Measurements from ENCODE around the gene ERICH6.

ERICH6 gene

GRCh38 chr3:150736903-150737832 is 33.4 kb upstream of the ERICH6 start:
- DNase-seq (ENCODE audit: low spot score): no peak

GRCh38 chr3:150736316-150736719 is 32.6 kb upstream of the ERICH6 start:
- DNase-seq (ENCODE audit: low spot score): no peak

GRCh38 chr3:150734795-150735119 is 31.0 kb upstream of the ERICH6 start:
- DNase-seq (ENCODE audit: low spot score): no peak

- no peak for DNase-seq (ENCODE audit: low spot score)
Observed at GRCh38 chr3:150733936-150734794, 30.4 kb upstream of the ERICH6 start.

GRCh38 chr3:150733373-150733935 is 29.7 kb upstream of the ERICH6 start:
- no peak for DNase-seq (ENCODE audit: low spot score)

- DNase-seq (ENCODE audit: low spot score): no peak
Observed at GRCh38 chr3:150729682-150730360, 26.1 kb upstream of the ERICH6 start.

GRCh38 chr3:150727653-150728502 is 24.2 kb upstream of the ERICH6 start:
- DNase-seq (ENCODE audit: low spot score): no peak

GRCh38 chr3:150725548-150725947 is 21.8 kb upstream of the ERICH6 start:
- no peak for DNase-seq (ENCODE audit: low spot score)

- DNase-seq (ENCODE audit: low spot score): no peak
Observed at GRCh38 chr3:150723946-150724345, 20.2 kb upstream of the ERICH6 start.

GRCh38 chr3:150722267-150722666 is 18.5 kb upstream of the ERICH6 start:
- DNase-seq (ENCODE audit: low spot score): no peak

GRCh38 chr3:150721285-150722130 is 17.8 kb upstream of the ERICH6 start:
- peak; percentile 43 for DNase-seq (ENCODE audit: low spot score)

GRCh38 chr3:150720444-150720843 is 16.7 kb upstream of the ERICH6 start:
- no peak for DNase-seq (ENCODE audit: low spot score)

- DNase-seq (ENCODE audit: low spot score): no peak
Observed at GRCh38 chr3:150710097-150710496, 6.4 kb upstream of the ERICH6 start.

- DNase-seq (ENCODE audit: low spot score): peak; percentile 9
Observed at GRCh38 chr3:150703299-150703755, 393 bp downstream of the ERICH6 start.

- peak; percentile 29 for DNase-seq (ENCODE audit: low spot score)
Observed at GRCh38 chr3:150699068-150699639, 4.6 kb downstream of the ERICH6 start.

GRCh38 chr3:150697646-150698045 is 6.1 kb downstream of the ERICH6 start:
- DNase-seq (ENCODE audit: low spot score): peak; percentile 28

GRCh38 chr3:150691414-150692040 is 12.2 kb downstream of the ERICH6 start:
- DNase-seq (ENCODE audit: low spot score): no peak

- no peak for DNase-seq (ENCODE audit: low spot score)
Observed at GRCh38 chr3:150687613-150688012, 16.1 kb downstream of the ERICH6 start.

GRCh38 chr3:150682824-150683223 is 20.9 kb downstream of the ERICH6 start:
- no peak for DNase-seq (ENCODE audit: low spot score)

Measured in AG08396 (cell line).